Breast epithelium (tissue), 3 donors: ENCODE data around the gene SUPT20H.

Experiments used
- POLR2AphosphoS5 ChIP-seq, 3 donors: sonication (generic); formaldehyde crosslinking; IDR thresholded peaks; one replicate each; pipeline ENCODE4 v1.6.1; 2017; ENCODE audit warnings: antibody characterized with exemption in 3 of 3
- TF ChIP-seq, protein P1 (sequence below), 3 donors: fragments of 450-650 bp; IDR thresholded peaks; one replicate each; pipeline ENCODE4 v1.5.1; 2016 to 2017; ENCODE audit warnings: antibody characterized with exemption in 3 of 3, mild to moderate bottlenecking in 3 of 3, moderate library complexity in 3 of 3

DNA sequence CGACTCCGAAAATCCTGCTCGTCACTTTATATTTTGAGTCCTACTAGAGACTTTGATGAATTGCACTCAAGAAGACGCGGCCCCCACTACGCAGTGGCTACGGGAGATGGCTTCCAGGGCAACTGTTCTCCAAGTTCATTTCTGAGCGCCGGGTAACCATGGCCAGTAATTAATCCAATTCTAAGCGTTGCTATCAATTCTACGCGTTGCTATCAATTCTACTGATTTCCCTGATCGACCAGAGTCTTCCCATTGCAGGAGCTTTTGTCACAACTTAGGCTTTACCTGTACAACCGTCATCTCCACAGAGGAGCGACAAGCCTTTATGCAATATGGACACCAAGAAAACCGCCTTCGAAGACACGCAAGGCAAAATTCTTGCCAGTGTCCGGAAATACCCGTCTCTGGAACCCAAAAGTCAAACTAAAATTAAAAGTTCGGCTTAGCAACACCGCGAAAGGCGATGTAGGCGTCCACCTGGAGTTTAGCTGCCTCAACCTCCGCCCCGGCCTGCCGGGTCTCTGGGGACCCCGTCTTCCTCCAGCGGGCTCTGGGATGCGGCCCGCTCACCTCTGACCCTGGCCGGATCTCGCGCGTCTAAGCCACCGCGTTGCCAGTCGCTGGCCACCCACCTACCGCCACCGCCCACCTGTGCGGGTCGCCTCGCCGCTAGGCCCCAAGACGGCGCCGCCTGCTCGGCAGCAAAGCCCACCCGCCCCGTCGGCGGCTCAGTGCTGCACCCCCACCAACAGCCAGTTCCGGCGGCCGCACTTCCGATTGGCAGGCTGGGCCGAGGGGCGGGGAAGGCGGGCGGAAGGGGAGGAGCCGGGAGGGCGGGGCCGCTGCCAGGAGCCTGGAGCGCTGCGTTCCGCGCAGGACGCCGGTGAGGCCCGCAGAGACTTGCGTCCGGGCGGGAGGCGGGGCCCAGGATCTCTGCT is at the start of gene SUPT20H:
- peak; percentile 90 to 94 (median 91) for TF ChIP-seq POLR2AphosphoS5 (IDR thresholded peaks at IDR 0.05)
- TF ChIP-seq, protein P1, sequence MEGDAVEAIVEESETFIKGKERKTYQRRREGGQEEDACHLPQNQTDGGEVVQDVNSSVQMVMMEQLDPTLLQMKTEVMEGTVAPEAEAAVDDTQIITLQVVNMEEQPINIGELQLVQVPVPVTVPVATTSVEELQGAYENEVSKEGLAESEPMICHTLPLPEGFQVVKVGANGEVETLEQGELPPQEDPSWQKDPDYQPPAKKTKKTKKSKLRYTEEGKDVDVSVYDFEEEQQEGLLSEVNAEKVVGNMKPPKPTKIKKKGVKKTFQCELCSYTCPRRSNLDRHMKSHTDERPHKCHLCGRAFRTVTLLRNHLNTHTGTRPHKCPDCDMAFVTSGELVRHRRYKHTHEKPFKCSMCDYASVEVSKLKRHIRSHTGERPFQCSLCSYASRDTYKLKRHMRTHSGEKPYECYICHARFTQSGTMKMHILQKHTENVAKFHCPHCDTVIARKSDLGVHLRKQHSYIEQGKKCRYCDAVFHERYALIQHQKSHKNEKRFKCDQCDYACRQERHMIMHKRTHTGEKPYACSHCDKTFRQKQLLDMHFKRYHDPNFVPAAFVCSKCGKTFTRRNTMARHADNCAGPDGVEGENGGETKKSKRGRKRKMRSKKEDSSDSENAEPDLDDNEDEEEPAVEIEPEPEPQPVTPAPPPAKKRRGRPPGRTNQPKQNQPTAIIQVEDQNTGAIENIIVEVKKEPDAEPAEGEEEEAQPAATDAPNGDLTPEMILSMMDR (IDR thresholded peaks at IDR 0.05): no peak
